Measurements from ENCODE around the gene ANKH. TPM values are rescaled to one million over a fixed set of nuclear protein-coding genes. Genes with fewer than 3 reads are reported as not detected.
"Not testable (repeated sequence)": the region's sequence is repeated elsewhere in the genome, so short reads cannot be mapped to it uniquely, and the experiment has no call there.

Gene ANKH
- total and polyA plus RNA-seq, 5 donors from 2014 or later: 56.6 to 177 (median 63.2) TPM

- Mint-ChIP-seq H3K36me3 (no peaks in the 10 kb centered on the region), H3K4me1 (peaks cover 0 to 3% (median 1%) of the 10 kb centered on the region in 4 donors), H3K27ac (no peak overlapping the region), H3K27me3 (peaks cover 16% of the 10 kb centered on the region), H3K4me3 (no peak overlapping the region), H3K9me3 (peaks cover 0 to 3% (median 0%) of the 10 kb centered on the region in 7 donors)
- Histone ChIP-seq H3K9me3 (ENCODE audit: control insufficient read depth in 2 of 2, low read length in 2 of 2) (no peaks in the 10 kb centered on the region), H3K4me3 (ENCODE audit: low read depth, low read length) (no peak overlapping the region), H3K27ac (ENCODE audit: insufficient read depth, low read length, poor library complexity, severe bottlenecking) (no peak overlapping the region), H3K4me1 (ENCODE audit: control insufficient read depth, insufficient read depth, low read length, poor library complexity, severe bottlenecking) (no peaks in the 10 kb centered on the region), H3K27me3 (ENCODE audit: control insufficient read depth, insufficient read depth, low read length) (peaks cover 2% of the 10 kb centered on the region), H3K36me3 (ENCODE audit: control insufficient read depth, insufficient read depth, low read length) (no peaks in the 10 kb centered on the region)
- DNase-seq: no peak
- no peak for ATAC-seq (ENCODE audit: low read depth in 2 of 2)
Observed at GRCh38 chr5:14882658-14883580, 11.3 kb upstream of the ANKH start.

- no peak overlapping the region for H3K4me3 ChIP-seq (ENCODE audit: low read depth, low read length)
- Mint-ChIP-seq H3K27me3 (peaks cover 21% of the 10 kb centered on the region), H3K4me1 (peaks cover 0 to 9% (median 2%) of the 10 kb centered on the region in 4 donors), H3K27ac (no peak overlapping the region), H3K9me3 (peaks cover 0 to 3% (median 0%) of the 10 kb centered on the region in 7 donors), H3K36me3 (no peaks in the 10 kb centered on the region), H3K4me3 (no peak overlapping the region)
- H3K4me1 ChIP-seq (ENCODE audit: control insufficient read depth, insufficient read depth, low read length, poor library complexity, severe bottlenecking): no peaks in the 10 kb centered on the region
- ATAC-seq (ENCODE audit: low read depth in 2 of 2) (no peak), DNase-seq (no peak)
- H3K27ac ChIP-seq (ENCODE audit: insufficient read depth, low read length, poor library complexity, severe bottlenecking): no peak overlapping the region
- no peaks in the 10 kb centered on the region for H3K9me3 ChIP-seq (ENCODE audit: control insufficient read depth in 2 of 2, low read length in 2 of 2)
- no peaks in the 10 kb centered on the region for H3K36me3 ChIP-seq (ENCODE audit: control insufficient read depth, insufficient read depth, low read length)
- H3K27me3 ChIP-seq (ENCODE audit: control insufficient read depth, insufficient read depth, low read length): peaks cover 4% of the 10 kb centered on the region
Observed at GRCh38 chr5:14881826-14882225, 10.2 kb upstream of the ANKH start.

GRCh38 chr5:14880688-14881087 lies 9.1 kb upstream of the ANKH start:
- Histone ChIP-seq H3K4me3 (ENCODE audit: low read depth, low read length) (no peak overlapping the region), H3K36me3 (ENCODE audit: control insufficient read depth, insufficient read depth, low read length) (no peaks in the 10 kb centered on the region), H3K9me3 (ENCODE audit: control insufficient read depth in 2 of 2, low read length in 2 of 2) (no peaks in the 10 kb centered on the region), H3K27me3 (ENCODE audit: control insufficient read depth, insufficient read depth, low read length) (peaks cover 4% of the 10 kb centered on the region), H3K4me1 (ENCODE audit: control insufficient read depth, insufficient read depth, low read length, poor library complexity, severe bottlenecking) (no peaks in the 10 kb centered on the region), H3K27ac (ENCODE audit: insufficient read depth, low read length, poor library complexity, severe bottlenecking) (no peak overlapping the region)
- peaks cover 21% of the 10 kb centered on the region for H3K27me3 Mint-ChIP-seq
- no peak overlapping the region for H3K27ac Mint-ChIP-seq
- no peaks in the 10 kb centered on the region for H3K36me3 Mint-ChIP-seq
- DNase-seq (no peak), ATAC-seq (ENCODE audit: low read depth in 2 of 2) (no peak)
- H3K4me3 Mint-ChIP-seq: no peak overlapping the region
- peaks cover 0 to 9% (median 5%) of the 10 kb centered on the region in 4 donors for H3K4me1 Mint-ChIP-seq
- peaks cover 0 to 3% (median 0%) of the 10 kb centered on the region in 7 donors for H3K9me3 Mint-ChIP-seq

GRCh38 chr5:14879937-14880589 lies 8.5 kb upstream of the ANKH start:
- peak overlapping the region in 1 of 3 donors; percentile 23 for H3K27ac Mint-ChIP-seq

GRCh38 chr5:14879393-14879792 lies 7.8 kb upstream of the ANKH start:
- Histone ChIP-seq H3K27me3 (ENCODE audit: control insufficient read depth, insufficient read depth, low read length) (peaks cover 4% of the 10 kb centered on the region), H3K36me3 (ENCODE audit: control insufficient read depth, insufficient read depth, low read length) (no peaks in the 10 kb centered on the region), H3K27ac (ENCODE audit: insufficient read depth, low read length, poor library complexity, severe bottlenecking) (no peak overlapping the region), H3K4me1 (ENCODE audit: control insufficient read depth, insufficient read depth, low read length, poor library complexity, severe bottlenecking) (no peaks in the 10 kb centered on the region), H3K9me3 (ENCODE audit: control insufficient read depth in 2 of 2, low read length in 2 of 2) (no peaks in the 10 kb centered on the region), H3K4me3 (ENCODE audit: low read depth, low read length) (no peak overlapping the region)
- Mint-ChIP-seq H3K9me3 (peaks cover 0 to 2% (median 0%) of the 10 kb centered on the region in 7 donors), H3K4me3 (no peak overlapping the region), H3K27ac (no peak overlapping the region), H3K36me3 (no peaks in the 10 kb centered on the region), H3K4me1 (peaks cover 0 to 10% (median 6%) of the 10 kb centered on the region in 4 donors), H3K27me3 (peaks cover 21% of the 10 kb centered on the region)
- DNase-seq: no peak
- no peak for ATAC-seq (ENCODE audit: low read depth in 2 of 2)

More at GRCh38 chr5:14879937-14880589, 8.5 kb upstream of the ANKH start:
- peaks cover 21% of the 10 kb centered on the region for H3K27me3 Mint-ChIP-seq
- H3K4me3 ChIP-seq (ENCODE audit: low read depth, low read length): no peak overlapping the region
- ATAC-seq (ENCODE audit: low read depth in 2 of 2) (no peak), DNase-seq (no peak)
- H3K36me3 Mint-ChIP-seq: no peaks in the 10 kb centered on the region
- no peaks in the 10 kb centered on the region for H3K36me3 ChIP-seq (ENCODE audit: control insufficient read depth, insufficient read depth, low read length)
- peaks cover 4% of the 10 kb centered on the region for H3K27me3 ChIP-seq (ENCODE audit: control insufficient read depth, insufficient read depth, low read length)
- H3K4me3 Mint-ChIP-seq: no peak overlapping the region
- H3K4me1 Mint-ChIP-seq: peaks cover 0 to 9% (median 6%) of the 10 kb centered on the region in 4 donors
- peaks cover 0 to 2% (median 0%) of the 10 kb centered on the region in 7 donors for H3K9me3 Mint-ChIP-seq
- no peaks in the 10 kb centered on the region for H3K9me3 ChIP-seq (ENCODE audit: control insufficient read depth in 2 of 2, low read length in 2 of 2)
- H3K27ac ChIP-seq (ENCODE audit: insufficient read depth, low read length, poor library complexity, severe bottlenecking): no peak overlapping the region
- H3K4me1 ChIP-seq (ENCODE audit: control insufficient read depth, insufficient read depth, low read length, poor library complexity, severe bottlenecking): no peaks in the 10 kb centered on the region

- not testable (repeated sequence) for DNase-seq; H3K36me3 Mint-ChIP-seq; H3K27ac ChIP-seq (ENCODE audit: insufficient read depth, low read length, poor library complexity, severe bottlenecking); H3K27me3 ChIP-seq (ENCODE audit: control insufficient read depth, insufficient read depth, low read length); H3K9me3 Mint-ChIP-seq; ATAC-seq (ENCODE audit: low read depth in 2 of 2); H3K36me3 ChIP-seq (ENCODE audit: control insufficient read depth, insufficient read depth, low read length); H3K4me3 ChIP-seq (ENCODE audit: low read depth, low read length); H3K9me3 ChIP-seq (ENCODE audit: control insufficient read depth in 2 of 2, low read length in 2 of 2); H3K4me1 ChIP-seq (ENCODE audit: control insufficient read depth, insufficient read depth, low read length, poor library complexity, severe bottlenecking)
- peaks cover 0 to 15% (median 7%) of the 10 kb centered on the region in 4 donors for H3K4me1 Mint-ChIP-seq
- H3K4me3 Mint-ChIP-seq: peak overlapping the region in 1 of 4 donors; percentile 47
- H3K27me3 Mint-ChIP-seq: peaks cover 21% of the 10 kb centered on the region
- H3K27ac Mint-ChIP-seq: peak overlapping the region in 1 of 3 donors; percentile 61
Observed at GRCh38 chr5:14878192-14878591, 6.6 kb upstream of the ANKH start.

GRCh38 chr5:14876095-14876494 lies 4.5 kb upstream of the ANKH start:
- Histone ChIP-seq H3K27ac (ENCODE audit: insufficient read depth, low read length, poor library complexity, severe bottlenecking) (no peak overlapping the region), H3K4me3 (ENCODE audit: low read depth, low read length) (no peak overlapping the region), H3K4me1 (ENCODE audit: control insufficient read depth, insufficient read depth, low read length, poor library complexity, severe bottlenecking) (peaks cover 10% of the 10 kb centered on the region), H3K27me3 (ENCODE audit: control insufficient read depth, insufficient read depth, low read length) (peaks cover 4% of the 10 kb centered on the region), H3K36me3 (ENCODE audit: control insufficient read depth, insufficient read depth, low read length) (no peaks in the 10 kb centered on the region), H3K9me3 (ENCODE audit: control insufficient read depth in 2 of 2, low read length in 2 of 2) (no peaks in the 10 kb centered on the region)
- DNase-seq (no peak), ATAC-seq (ENCODE audit: low read depth in 2 of 2) (no peak)
- no peaks in the 10 kb centered on the region for H3K9me3 Mint-ChIP-seq
- peak overlapping the region in 1 of 4 donors; percentile 72 for H3K4me3 Mint-ChIP-seq
- H3K27ac Mint-ChIP-seq: no peak overlapping the region
- peaks cover 21% of the 10 kb centered on the region for H3K27me3 Mint-ChIP-seq
- no peaks in the 10 kb centered on the region for H3K36me3 Mint-ChIP-seq
- H3K4me1 Mint-ChIP-seq: peaks cover 0 to 19% (median 6%) of the 10 kb centered on the region in 4 donors

All from CD4-positive, CD25-positive, alpha-beta regulatory T cell (primary cell).